Measurements from ENCODE around the gene SFXN5. TPM values are rescaled to one million over a fixed set of nuclear protein-coding genes. Genes with fewer than 3 reads are reported as not detected.
A peak's percentile ranks its signal among the peaks of the same experiment; 100 is the strongest.

The SFXN5 gene
- total and polyA plus RNA-seq, 2 donors (not counting 1 experiment from before 2014, with no cell fraction given): 5.8 to 13.9 TPM

GRCh38 chr2:72980535-72981217, 90.8 kb downstream of the SFXN5 start:
- peak in 1 of 2 donors; percentile 85 for DNase-seq (ENCODE audit: low read depth in 2 of 2)
- H3K27me3 ChIP-seq (ENCODE audit: control insufficient read depth, insufficient read depth, low read length): no peaks in the 10 kb centered on the region
- no peaks in the 10 kb centered on the region for H3K36me3 ChIP-seq (ENCODE audit: control insufficient read depth, insufficient read depth, low read length)
- H4K20me1 ChIP-seq (ENCODE audit: control insufficient read depth, extremely low read depth, insufficient read depth, low read length): no peaks in the 10 kb centered on the region
- no peak overlapping the region for H2AFZ ChIP-seq (ENCODE audit: low read length)
- H3K79me2 ChIP-seq (ENCODE audit: control insufficient read depth, insufficient read depth, low read length): no peaks in the 10 kb centered on the region
- H3K4me3 ChIP-seq (replicated peaks in 1 of 4; ENCODE audit: control extremely low read depth in 1 of 4, insufficient read depth in 1 of 4, low read depth in 3 of 4, low read length in 4 of 4): no peak overlapping the region
- no peaks in the 10 kb centered on the region for H3K9me3 ChIP-seq (ENCODE audit: control insufficient read depth, insufficient read depth, low read depth, low read length)
- H3K4me2 ChIP-seq (ENCODE audit: extremely low read depth, insufficient read depth, low read length): no peak overlapping the region
- H3K27ac ChIP-seq (ENCODE audit: insufficient read depth, low read length): no peak overlapping the region
- no peak for TF ChIP-seq EZH2 (IDR thresholded peaks at IDR 0.05; ENCODE audit: low read length, missing control alignments)
- no peak for TF ChIP-seq CTCF (conservative IDR thresholded peaks at IDR 0.05 in 1 of 2, IDR thresholded peaks at IDR 0.05 in 1 of 2; ENCODE audit: low read depth in 1 of 2, low read length in 2 of 2)
- no peaks in the 10 kb centered on the region for H3K4me1 ChIP-seq (ENCODE audit: control insufficient read depth, extremely low read depth, insufficient read depth, low read length)
- H3K9ac ChIP-seq (ENCODE audit: insufficient read depth, low read length): no peak overlapping the region

- no peak overlapping the region for H3K4me3 ChIP-seq (replicated peaks in 1 of 4; ENCODE audit: control extremely low read depth in 1 of 4, insufficient read depth in 1 of 4, low read depth in 3 of 4, low read length in 4 of 4)
- no peak overlapping the region for H2AFZ ChIP-seq (ENCODE audit: low read length)
- H4K20me1 ChIP-seq (ENCODE audit: control insufficient read depth, extremely low read depth, insufficient read depth, low read length): no peaks in the 10 kb centered on the region
- H3K9me3 ChIP-seq (ENCODE audit: control insufficient read depth, insufficient read depth, low read depth, low read length): no peaks in the 10 kb centered on the region
- H3K9ac ChIP-seq (ENCODE audit: insufficient read depth, low read length): no peak overlapping the region
- no peaks in the 10 kb centered on the region for H3K79me2 ChIP-seq (ENCODE audit: control insufficient read depth, insufficient read depth, low read length)
- TF ChIP-seq EZH2 (IDR thresholded peaks at IDR 0.05; ENCODE audit: low read length, missing control alignments) (no peak), CTCF (conservative IDR thresholded peaks at IDR 0.05 in 1 of 2, IDR thresholded peaks at IDR 0.05 in 1 of 2; ENCODE audit: low read depth in 1 of 2, low read length in 2 of 2) (no peak)
- no peaks in the 10 kb centered on the region for H3K36me3 ChIP-seq (ENCODE audit: control insufficient read depth, insufficient read depth, low read length)
- H3K4me2 ChIP-seq (ENCODE audit: extremely low read depth, insufficient read depth, low read length): no peak overlapping the region
- H3K27me3 ChIP-seq (ENCODE audit: control insufficient read depth, insufficient read depth, low read length): no peaks in the 10 kb centered on the region
- no peak for DNase-seq (ENCODE audit: low read depth in 2 of 2)
- H3K27ac ChIP-seq (ENCODE audit: insufficient read depth, low read length): no peak overlapping the region
- H3K4me1 ChIP-seq (ENCODE audit: control insufficient read depth, extremely low read depth, insufficient read depth, low read length): no peaks in the 10 kb centered on the region
These were observed 91.6 kb downstream of the SFXN5 start for GRCh38 chr2:72979896-72980295.

GRCh38 chr2:72975017-72975416, 96.5 kb downstream of the SFXN5 start:
- no peaks in the 10 kb centered on the region for H3K4me1 ChIP-seq (ENCODE audit: control insufficient read depth, extremely low read depth, insufficient read depth, low read length)
- no peak overlapping the region for H3K9ac ChIP-seq (ENCODE audit: insufficient read depth, low read length)
- H3K4me3 ChIP-seq (replicated peaks in 1 of 4; ENCODE audit: control extremely low read depth in 1 of 4, insufficient read depth in 1 of 4, low read depth in 3 of 4, low read length in 4 of 4): no peak overlapping the region
- no peaks in the 10 kb centered on the region for H3K27me3 ChIP-seq (ENCODE audit: control insufficient read depth, insufficient read depth, low read length)
- DNase-seq (ENCODE audit: low read depth in 2 of 2): no peak
- no peak overlapping the region for H3K4me2 ChIP-seq (ENCODE audit: extremely low read depth, insufficient read depth, low read length)
- H3K27ac ChIP-seq (ENCODE audit: insufficient read depth, low read length): no peak overlapping the region
- H4K20me1 ChIP-seq (ENCODE audit: control insufficient read depth, extremely low read depth, insufficient read depth, low read length): no peaks in the 10 kb centered on the region
- no peaks in the 10 kb centered on the region for H3K9me3 ChIP-seq (ENCODE audit: control insufficient read depth, insufficient read depth, low read depth, low read length)
- no peaks in the 10 kb centered on the region for H3K79me2 ChIP-seq (ENCODE audit: control insufficient read depth, insufficient read depth, low read length)
- no peaks in the 10 kb centered on the region for H3K36me3 ChIP-seq (ENCODE audit: control insufficient read depth, insufficient read depth, low read length)
- no peak for TF ChIP-seq CTCF (conservative IDR thresholded peaks at IDR 0.05 in 1 of 2, IDR thresholded peaks at IDR 0.05 in 1 of 2; ENCODE audit: low read depth in 1 of 2, low read length in 2 of 2)
- no peak for TF ChIP-seq EZH2 (IDR thresholded peaks at IDR 0.05; ENCODE audit: low read length, missing control alignments)
- H2AFZ ChIP-seq (ENCODE audit: low read length): no peak overlapping the region

All from fibroblast of lung (primary cell).